Nephron progenitor cell (in vitro differentiated cells): ENCODE measurements around the gene FOXN3.

Experiments
- DNase-seq: peaks from one replicate; pipeline ENCODE4 v3.0.0; 2021
- H3K27ac Mint-ChIP-seq: 2 replicates; pipeline ENCODE4 v1.8.0; 2021; ENCODE audit warnings: mild to moderate bottlenecking, moderate library complexity, mixed read lengths
- H3K27me3 Mint-ChIP-seq: 2 replicates; pipeline ENCODE4 v1.8.0; 2021; ENCODE audit warnings: mild to moderate bottlenecking, low read depth, mixed read lengths; ENCODE audit not compliant: poor library complexity
- H3K36me3 Mint-ChIP-seq: 2 replicates; pipeline ENCODE4 v1.8.0; 2021; ENCODE audit warnings: low read depth, mixed read lengths
- H3K4me1 Mint-ChIP-seq: 2 replicates; pipeline ENCODE4 v1.8.0; 2021; ENCODE audit warnings: mixed read lengths
- H3K4me3 Mint-ChIP-seq: 2 replicates; pipeline ENCODE4 v1.8.0; 2021; ENCODE audit warnings: mild to moderate bottlenecking, moderate library complexity, mixed read lengths
- H3K9me3 Mint-ChIP-seq: 2 replicates; pipeline ENCODE4 v1.8.0; 2021; ENCODE audit warnings: mild to moderate bottlenecking, moderate library complexity, mixed read lengths
- CTCF ChIP-seq: fragments of 200-600 bp; sonication (generic); IDR thresholded peaks from 2 replicates; pipeline ENCODE4 v1.5.0; 2021; ENCODE audit warnings: antibody characterized with exemption

FOXN3 gene

GRCh38 chr14:89245802-89246201, 171.2 kb downstream of the FOXN3 start:
- Mint-ChIP-seq H3K36me3 (peaks cover 18% of the 10 kb centered on the region), H3K9me3 (no peaks in the 10 kb centered on the region), H3K27me3 (no peaks in the 10 kb centered on the region), H3K27ac (no peak overlapping the region), H3K4me1 (peaks cover 29% of the 10 kb centered on the region), H3K4me3 (no peak overlapping the region)
- no peak for TF ChIP-seq CTCF
- DNase-seq, result no peak

DNA sequence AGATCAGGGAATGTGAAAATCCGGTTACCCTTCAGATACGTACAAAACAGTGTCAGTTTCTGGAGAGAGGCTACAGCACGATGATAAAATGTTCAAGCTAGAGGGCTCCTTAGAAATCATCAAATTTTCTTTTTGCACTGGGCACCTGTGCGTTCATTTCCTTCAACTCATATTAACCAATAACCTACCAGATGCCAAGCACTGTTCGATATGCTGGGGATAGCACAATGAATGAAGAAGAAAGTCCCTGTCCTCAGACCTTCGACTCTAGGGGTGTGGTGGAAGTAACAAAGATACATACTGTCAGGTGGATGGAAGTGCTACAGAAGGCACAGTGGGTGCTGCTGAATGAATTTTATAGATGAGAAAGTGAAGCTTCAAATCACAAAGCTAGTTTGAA, 172.3 kb downstream of the FOXN3 start:
- H3K36me3 Mint-ChIP-seq, result peaks cover 15% of the 10 kb centered on the region
- no peaks in the 10 kb centered on the region for H3K9me3 Mint-ChIP-seq
- no peak overlapping the region for H3K4me3 Mint-ChIP-seq
- no peak overlapping the region for H3K27ac Mint-ChIP-seq
- H3K4me1 Mint-ChIP-seq, result peaks cover 33% of the 10 kb centered on the region
- no peak for TF ChIP-seq CTCF
- no peak for DNase-seq
- no peaks in the 10 kb centered on the region for H3K27me3 Mint-ChIP-seq

DNA sequence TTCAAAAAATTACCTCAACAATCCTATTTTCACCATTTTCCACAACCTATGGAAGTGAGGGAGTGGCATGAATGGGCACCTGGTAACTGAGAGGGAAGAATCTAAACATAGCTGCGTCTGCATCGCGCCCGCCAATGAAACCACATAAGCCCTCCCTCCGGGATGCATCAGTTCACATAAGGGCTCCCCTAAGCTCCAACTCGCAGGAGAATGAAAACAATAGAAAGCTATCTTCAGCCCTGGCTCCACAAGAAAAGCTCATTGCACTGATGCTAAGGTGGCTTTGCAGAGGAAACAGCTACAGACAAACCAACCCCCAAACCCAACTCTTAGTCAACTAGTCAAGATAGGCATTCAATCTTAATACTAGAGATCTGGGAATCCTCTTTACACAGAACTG, 173.3 kb downstream of the FOXN3 start:
- H3K4me1 Mint-ChIP-seq, result peaks cover 32% of the 10 kb centered on the region
- H3K36me3 Mint-ChIP-seq, result peaks cover 15% of the 10 kb centered on the region
- no peaks in the 10 kb centered on the region for H3K27me3 Mint-ChIP-seq
- TF ChIP-seq CTCF, result no peak
- no peak overlapping the region for H3K27ac Mint-ChIP-seq
- H3K4me3 Mint-ChIP-seq, result no peak overlapping the region
- DNase-seq, result no peak
- no peaks in the 10 kb centered on the region for H3K9me3 Mint-ChIP-seq

DNA sequence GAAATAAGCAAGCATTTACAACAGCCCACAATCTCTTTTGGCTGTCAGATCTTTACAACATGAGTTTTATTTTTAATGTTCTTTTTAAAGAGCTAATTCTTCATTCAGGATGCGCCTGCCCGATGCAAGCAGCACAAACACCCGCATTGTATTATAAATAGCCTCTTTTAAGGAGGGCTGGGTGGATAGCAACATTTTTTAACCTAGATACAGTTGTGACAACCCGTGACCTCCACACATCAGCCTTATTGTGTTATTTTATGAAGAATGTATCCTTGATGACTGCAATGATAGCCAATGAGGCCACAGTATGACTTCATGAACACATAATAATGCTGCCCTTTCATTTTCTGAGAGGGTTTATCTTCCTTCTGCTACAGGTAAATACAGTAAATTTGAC, 173.7 kb downstream of the FOXN3 start:
- DNase-seq, result no peak
- Mint-ChIP-seq H3K9me3 (no peaks in the 10 kb centered on the region), H3K27ac (no peak overlapping the region), H3K4me3 (no peak overlapping the region), H3K4me1 (peaks cover 34% of the 10 kb centered on the region), H3K27me3 (no peaks in the 10 kb centered on the region), H3K36me3 (peaks cover 15% of the 10 kb centered on the region)
- no peak for TF ChIP-seq CTCF

DNA sequence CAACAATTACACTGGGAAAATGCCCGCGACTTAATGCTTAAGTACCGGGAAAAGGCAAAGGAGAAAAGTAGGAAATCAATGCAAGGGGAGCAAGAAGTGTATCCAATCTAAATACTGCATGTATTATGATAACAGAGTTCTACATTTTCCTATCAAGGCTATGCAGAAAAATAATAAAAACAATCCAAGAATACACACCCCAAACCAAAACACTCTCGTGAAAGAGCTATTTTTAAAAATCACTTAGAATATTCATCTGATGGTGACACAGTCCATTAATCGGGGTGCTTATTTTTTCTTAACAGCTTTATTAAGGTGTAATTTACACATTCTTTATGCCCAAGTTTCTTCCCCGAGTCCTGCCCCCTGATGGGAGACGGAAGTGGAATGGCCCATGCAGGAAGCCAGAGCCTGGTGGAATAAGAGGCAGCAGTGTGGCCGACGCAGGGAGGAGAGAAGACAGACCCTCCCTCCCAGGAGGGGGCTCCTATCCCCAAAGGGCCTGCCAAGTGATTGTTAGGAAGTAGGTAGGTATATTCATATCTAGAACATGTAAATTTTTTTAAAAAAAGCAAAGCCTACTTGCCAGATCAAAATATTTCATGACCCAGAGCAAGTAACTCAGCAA, 174.3 kb downstream of the FOXN3 start:
- peaks cover 1% of the 10 kb centered on the region for H3K9me3 Mint-ChIP-seq
- peaks cover 17% of the 10 kb centered on the region for H3K36me3 Mint-ChIP-seq
- no peak for DNase-seq
- no peak overlapping the region for H3K4me3 Mint-ChIP-seq
- H3K4me1 Mint-ChIP-seq, result peaks cover 29% of the 10 kb centered on the region
- TF ChIP-seq CTCF, result no peak
- H3K27ac Mint-ChIP-seq, result no peak overlapping the region
- H3K27me3 Mint-ChIP-seq, result no peaks in the 10 kb centered on the region

DNA sequence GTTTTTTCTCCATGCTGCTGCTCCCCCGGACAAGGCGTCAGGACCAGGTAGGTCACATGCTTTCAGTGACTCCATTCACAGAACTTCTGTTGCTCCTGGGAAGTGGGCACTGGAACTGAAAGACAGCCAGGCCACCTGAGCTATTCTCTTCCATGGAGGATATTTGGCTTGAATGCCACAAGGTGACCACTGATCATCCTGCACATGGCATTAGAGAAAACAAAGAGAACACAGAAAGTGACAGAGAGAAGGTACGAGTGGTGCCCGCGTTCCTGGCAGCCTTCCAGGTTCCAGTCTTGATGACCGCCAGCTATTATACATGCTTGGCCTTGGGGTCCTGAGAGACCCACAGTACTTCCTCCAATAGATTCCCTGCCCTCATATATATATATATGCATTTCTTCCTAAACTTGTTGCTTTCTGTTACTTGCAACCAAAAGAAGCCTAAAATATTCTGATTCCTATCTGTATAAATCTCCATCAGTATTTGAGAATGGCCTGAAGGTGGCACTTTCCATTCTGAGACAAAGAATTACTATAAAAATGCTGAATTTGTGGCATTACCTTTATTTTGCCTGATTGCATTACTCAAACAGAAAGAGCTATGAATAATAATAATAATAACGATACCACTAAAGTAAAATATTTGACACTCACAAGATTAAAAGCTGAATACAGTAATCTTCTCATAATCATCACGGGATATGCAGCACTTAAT, 174.9 kb downstream of the FOXN3 start:
- no peak overlapping the region for H3K4me3 Mint-ChIP-seq

More for the DNA sequence above, 174.9 kb downstream of the FOXN3 start:
- Mint-ChIP-seq H3K9me3 (peaks cover 5% of the 10 kb centered on the region), H3K36me3 (peaks cover 20% of the 10 kb centered on the region), H3K27me3 (no peaks in the 10 kb centered on the region), H3K27ac (no peak overlapping the region), H3K4me1 (peaks cover 28% of the 10 kb centered on the region)
- DNase-seq, result no peak
- no peak for TF ChIP-seq CTCF
